Measurements from ENCODE around the gene SEMA5A. TPM values are rescaled to one million over a fixed set of nuclear protein-coding genes. Genes with fewer than 3 reads are reported as not detected.

SEMA5A gene
- total and polyA plus RNA-seq, 11 donors, result 4.6 to 71.5 (median 33.8) TPM

- intact Hi-C loops (cut with DNase I), result no loop called here
- DNase-seq (no peak), ATAC-seq (no peak)
- H3K36me3 ChIP-seq, result no peaks in the 10 kb centered on the region
- H3K4me1 ChIP-seq, result no peaks in the 10 kb centered on the region
- no peak overlapping the region for H3K4me3 ChIP-seq
- H3K27me3 ChIP-seq, result no peaks in the 10 kb centered on the region
- no peak overlapping the region for H3K27ac ChIP-seq
- no peak for TF ChIP-seq CTCF (IDR thresholded peaks at IDR 0.05)
- no peak for TF ChIP-seq POLR2A (IDR thresholded peaks at IDR 0.05)
- H3K9me3 ChIP-seq, result peaks cover 0 to 49% (median 21%) of the 10 kb centered on the region in 12 donors
Observed at GRCh38 chr5:9025942-9026341, 519.9 kb downstream of the SEMA5A start.

GRCh38 chr5:9020996-9021395 is 524.9 kb downstream of the SEMA5A start:
- intact Hi-C loops (cut with DNase I), result no loop called here

GRCh38 chr5:9015937-9016270 is 530.0 kb downstream of the SEMA5A start:
- TF ChIP-seq CTCF (IDR thresholded peaks at IDR 0.05), result no peak
- TF ChIP-seq POLR2A (IDR thresholded peaks at IDR 0.05), result no peak
- H3K27ac ChIP-seq, result no peak overlapping the region
- no peaks in the 10 kb centered on the region for H3K27me3 ChIP-seq
- WGBS, 4 donors, result 41 to 49% (median 44%) methylated on average over 2 of the region's 2 CpGs
- no peaks in the 10 kb centered on the region for H3K36me3 ChIP-seq
- DNase-seq, result no peak
- no peaks in the 10 kb centered on the region for H3K4me1 ChIP-seq
- H3K4me3 ChIP-seq, result no peak overlapping the region
- intact Hi-C loops (cut with DNase I), result no loop called here
- no peak for ATAC-seq
- H3K9me3 ChIP-seq, result peaks cover 0 to 4% (median 0%) of the 10 kb centered on the region in 12 donors

More at GRCh38 chr5:9020996-9021395, 524.9 kb downstream of the SEMA5A start:
- no peak for TF ChIP-seq CTCF (IDR thresholded peaks at IDR 0.05)
- TF ChIP-seq POLR2A (IDR thresholded peaks at IDR 0.05), result no peak
- H3K27me3 ChIP-seq, result no peaks in the 10 kb centered on the region
- no peaks in the 10 kb centered on the region for H3K36me3 ChIP-seq
- 69 to 86% (median 79%) methylated on average over 1 of the region's 1 CpG for WGBS, 4 donors
- no peak overlapping the region for H3K27ac ChIP-seq
- no peak for ATAC-seq
- peaks cover 0 to 47% (median 21%) of the 10 kb centered on the region in 12 donors for H3K9me3 ChIP-seq
- no peaks in the 10 kb centered on the region for H3K4me1 ChIP-seq
- DNase-seq, result no peak
- H3K4me3 ChIP-seq, result no peak overlapping the region

- H3K27me3 ChIP-seq, result no peaks in the 10 kb centered on the region
- intact Hi-C loops (cut with DNase I), result no loop called here
- no peak for TF ChIP-seq CTCF (IDR thresholded peaks at IDR 0.05)
- TF ChIP-seq POLR2A (IDR thresholded peaks at IDR 0.05), result no peak
- no peaks in the 10 kb centered on the region for H3K4me1 ChIP-seq
- no peaks in the 10 kb centered on the region for H3K36me3 ChIP-seq
- DNase-seq (no peak), ATAC-seq (no peak)
- no peak overlapping the region for H3K27ac ChIP-seq
- no peak overlapping the region for H3K4me3 ChIP-seq
- H3K9me3 ChIP-seq, result no peaks in the 10 kb centered on the region
- 52 to 66% (median 58%) methylated on average over 5 of the region's 5 CpGs for WGBS, 4 donors
Observed at GRCh38 chr5:9015260-9015936, 530.5 kb downstream of the SEMA5A start.
